Activated CD8-positive, alpha-beta T cell treated with anti-CD3 and anti-CD28 coated beads for 36 hours (primary cell): ENCODE results near the gene ADGRB3. TPM values are rescaled to one million over a fixed set of nuclear protein-coding genes. Genes with fewer than 3 reads are reported as not detected.

Source experiments
- ATAC-seq: fragments of 200-7000 bp; cut with Tn5 transposase; one replicate; pipeline ENCODE4 v1.10.0; 2021; ENCODE audit warnings: mild to moderate bottlenecking, moderate library complexity
- CTCF ChIA-PET: fragments of 350-600 bp; sonication (Branson Sonifier 250); formaldehyde crosslinking; loops from one replicate; lab custom pipeline; 2021; ENCODE audit warnings: antibody characterized with exemption; lab: Charles Lee
- POLR2A ChIA-PET: fragments of 350-600 bp; sonication (Branson Sonifier 250); formaldehyde crosslinking; loops from one replicate; lab custom pipeline; 2021; ENCODE audit warnings: antibody characterized with exemption; lab: Charles Lee
- DNase-seq: peaks from one replicate; pipeline ENCODE4 v3.0.0-alpha.2; 2020
- H3K27ac Mint-ChIP-seq: one replicate; pipeline ENCODE4 v1.8.0; 2021; ENCODE audit warnings: mild to moderate bottlenecking, mixed read lengths
- H3K27me3 Mint-ChIP-seq: one replicate; pipeline ENCODE4 v1.8.0; 2021; ENCODE audit warnings: mixed read lengths
- H3K36me3 Mint-ChIP-seq: one replicate; pipeline ENCODE4 v1.8.0; 2021; ENCODE audit warnings: low read depth, mixed read lengths
- H3K4me1 Mint-ChIP-seq: one replicate; pipeline ENCODE4 v1.8.0; 2021; ENCODE audit warnings: low read depth, mixed read lengths
- H3K4me3 Mint-ChIP-seq: one replicate; pipeline ENCODE4 v1.8.0; 2021; ENCODE audit warnings: mild to moderate bottlenecking, moderate library complexity, mixed read lengths
- H3K9me3 Mint-ChIP-seq: one replicate; pipeline ENCODE4 v1.8.0; 2021; ENCODE audit warnings: mixed read lengths
- CTCF ChIP-seq: fragments of 200-600 bp; IDR thresholded peaks from one replicate; pipeline ENCODE4 v1.8.0; 2022; ENCODE audit warnings: antibody characterized with exemption, mild to moderate bottlenecking
- intact Hi-C: fragments of 100-400 bp; cut with micrococcal nuclease; formaldehyde crosslinking; loops from one replicate; pipeline ENCODE4 v1.10.0; 2022
- total RNA-seq, 2 experiments: library from RNA; stranded (reverse); gene quantifications; one replicate each; pipeline ENCODE4 v1.2.3, GENCODE V29; 2021

ADGRB3 gene
- total RNA-seq, 2 experiments from 2014 or later, result not detected

GRCh38 chr6:68728159-68728979 lies 93.3 kb downstream of the ADGRB3 start:
- H3K4me1 Mint-ChIP-seq, result no peaks in the 10 kb centered on the region

GRCh38 chr6:68729377-68729903 lies 94.4 kb downstream of the ADGRB3 start:
- ChIA-PET CTCF (no interaction called here), POLR2A (no interaction called here)
- no peaks in the 10 kb centered on the region for H3K4me1 Mint-ChIP-seq
- no peak for ATAC-seq
- intact Hi-C loops, result no loop called here
- H3K27me3 Mint-ChIP-seq, result no peaks in the 10 kb centered on the region
- no peak overlapping the region for H3K27ac Mint-ChIP-seq
- H3K9me3 Mint-ChIP-seq, result no peaks in the 10 kb centered on the region
- no peak for DNase-seq
- no peak for TF ChIP-seq CTCF
- no peaks in the 10 kb centered on the region for H3K36me3 Mint-ChIP-seq
- H3K4me3 Mint-ChIP-seq, result no peak overlapping the region

More at GRCh38 chr6:68728159-68728979, 93.3 kb downstream of the ADGRB3 start:
- Mint-ChIP-seq H3K27ac (no peak overlapping the region), H3K36me3 (no peaks in the 10 kb centered on the region), H3K27me3 (no peaks in the 10 kb centered on the region), H3K9me3 (no peaks in the 10 kb centered on the region), H3K4me3 (no peak overlapping the region)
- POLR2A ChIA-PET, result no interaction called here
- no peak for TF ChIP-seq CTCF
- intact Hi-C loops, result no loop called here
- CTCF ChIA-PET, result interaction anchor here (0.8 kb wide), 1 partner anchor 94 kb away, joined by 3 read pairs; no protein-coding TSS in a partner anchor
- DNase-seq (no peak), ATAC-seq (no peak)

DNA sequence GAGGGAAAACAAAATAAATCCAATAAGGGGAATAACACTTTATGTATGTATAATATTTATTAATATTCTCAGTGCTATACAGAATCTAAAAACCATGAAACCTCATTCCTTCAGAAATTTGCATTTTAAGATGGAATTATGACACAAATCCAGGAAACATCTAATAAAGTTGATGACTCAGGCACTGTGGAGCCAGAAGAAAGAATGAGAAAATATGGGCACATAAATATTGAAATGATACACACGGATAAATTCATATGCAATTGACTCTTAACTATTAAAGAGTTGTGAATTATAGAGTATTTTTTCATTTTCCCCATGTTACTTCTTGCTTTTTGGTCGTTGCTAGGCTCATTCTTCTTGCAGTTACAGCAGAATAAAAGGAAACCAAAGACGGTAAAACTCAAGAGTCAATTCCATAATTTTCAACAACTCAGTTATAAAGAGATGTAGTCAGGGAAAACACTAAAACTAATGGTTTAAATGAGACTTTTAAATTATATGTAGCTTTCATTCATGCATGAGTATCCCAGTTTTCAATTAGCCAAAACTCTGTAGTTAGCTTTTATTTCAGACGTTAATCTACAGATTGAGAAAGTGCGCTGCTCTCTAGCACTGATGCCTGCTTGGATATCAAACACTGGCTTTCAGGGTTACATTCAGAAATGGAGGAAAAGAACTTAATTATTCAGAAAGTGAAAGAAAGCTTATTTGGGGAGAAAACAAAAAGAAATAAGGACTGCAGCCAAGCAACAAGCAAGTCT lies 95.4 kb downstream of the ADGRB3 start:
- no peak for DNase-seq
- Mint-ChIP-seq H3K4me1 (no peaks in the 10 kb centered on the region), H3K9me3 (no peaks in the 10 kb centered on the region), H3K36me3 (no peaks in the 10 kb centered on the region), H3K4me3 (no peak overlapping the region), H3K27me3 (no peaks in the 10 kb centered on the region), H3K27ac (no peak overlapping the region)
- intact Hi-C loops, result no loop called here
- CTCF ChIA-PET, result no interaction called here
- ATAC-seq, result no peak
- TF ChIP-seq CTCF, result no peak
- POLR2A ChIA-PET, result interaction anchor here (0.8 kb wide), 1 partner anchor 11 kb away, joined by 3 read pairs; no protein-coding TSS in a partner anchor

GRCh38 chr6:68732423-68732822 lies 97.3 kb downstream of the ADGRB3 start:
- POLR2A ChIA-PET, result no interaction called here
- CTCF ChIA-PET, result interaction anchor here (1.0 kb wide), 1 partner anchor 96 kb away, joined by 3 read pairs; no protein-coding TSS in a partner anchor
- no peak overlapping the region for H3K4me3 Mint-ChIP-seq
- intact Hi-C loops, result no loop called here
- no peaks in the 10 kb centered on the region for H3K36me3 Mint-ChIP-seq
- ATAC-seq, result no peak
- DNase-seq, result no peak
- no peak for TF ChIP-seq CTCF
- no peaks in the 10 kb centered on the region for H3K9me3 Mint-ChIP-seq
- H3K27ac Mint-ChIP-seq, result no peak overlapping the region
- no peaks in the 10 kb centered on the region for H3K27me3 Mint-ChIP-seq
- no peaks in the 10 kb centered on the region for H3K4me1 Mint-ChIP-seq
